Lower leg skin (tissue), 4 donors: ENCODE data around the gene SLC19A3. TPM values are rescaled to one million over a fixed set of nuclear protein-coding genes. Genes with fewer than 3 reads are reported as not detected.

Experiments used
- DNase-seq, 2 donors: peaks; one replicate each; pipeline ENCODE4 v3.0.0-alpha.2; 2019; ENCODE audit warnings: low spot score in 2 of 2
- H3K4me3 ChIP-seq: fragments of 200-600 bp; sonication (generic); 2 replicates; pipeline ENCODE4 v1.5.1; 2017; ENCODE audit warnings: mild to moderate bottlenecking, low read depth; ENCODE audit not compliant: poor library complexity, severe bottlenecking
- CTCF ChIP-seq, 3 donors: fragments of 450-650 bp; IDR thresholded peaks; one replicate each; pipeline ENCODE4 v1.5.1; 2016; ENCODE audit warnings: antibody characterized with exemption in 3 of 3, mild to moderate bottlenecking in 3 of 3, moderate library complexity in 2 of 3
- POLR2A ChIP-seq, 2 donors: fragments of 450-650 bp; IDR thresholded peaks; one replicate each; pipeline ENCODE4 v1.6.1; 2016 to 2017; ENCODE audit warnings: antibody characterized with exemption in 2 of 2, mild to moderate bottlenecking in 1 of 2, moderate library complexity in 1 of 2
- WGBS, 2 donors: methylation state at CpG; one replicate each; pipeline ENCODE4 v1.1.5; 2018; 5-methylcytosine and 5-hydroxymethylcytosine counted together
- intact Hi-C: fragments of 100-400 bp; cut with DNase I; formaldehyde crosslinking; loops from one replicate; pipeline ENCODE4 v1.15.0; 2023; ENCODE audit warnings: low total_unique reads
- total RNA-seq, 4 donors: library from RNA; depleted of rRNA; stranded (reverse); fragments of >200 nt; gene quantifications; one replicate each; pipeline ENCODE4 v1.1.0, GENCODE V29; 2016

Gene SLC19A3
- total RNA-seq, 4 donors from 2014 or later = 0.47 to 5.6 (median 2.9) TPM

GRCh38 chr2:227654426-227654825 lies 63.4 kb downstream of the SLC19A3 start:
- TF ChIP-seq POLR2A (IDR thresholded peaks at IDR 0.05) (no peak), CTCF (IDR thresholded peaks at IDR 0.05) (no peak)
- WGBS, 2 donors = 67 to 70% methylated on average over 1 of the region's 1 CpG
- intact Hi-C loops = no loop called here

GRCh38 chr2:227653419-227653818 lies 64.4 kb downstream of the SLC19A3 start:
- DNase-seq = no peak
- 13 to 22% methylated on average over 4 of the region's 4 CpGs for WGBS, 2 donors
- no peak overlapping the region for H3K4me3 ChIP-seq
- intact Hi-C loops = no loop called here
- TF ChIP-seq CTCF (IDR thresholded peaks at IDR 0.05) (no peak), POLR2A (IDR thresholded peaks at IDR 0.05) (no peak)

More at GRCh38 chr2:227654426-227654825, 63.4 kb downstream of the SLC19A3 start:
- DNase-seq = no peak
- no peak overlapping the region for H3K4me3 ChIP-seq

- intact Hi-C loops = no loop called here
- DNase-seq = no peak
- no peak overlapping the region for H3K4me3 ChIP-seq
- TF ChIP-seq CTCF (IDR thresholded peaks at IDR 0.05) (no peak), POLR2A (IDR thresholded peaks at IDR 0.05) (no peak)
- WGBS, 2 donors = 81 to 88% methylated on average over 5 of the region's 5 CpGs
These were observed 73.8 kb downstream of the SLC19A3 start for GRCh38 chr2:227643990-227644551.

GRCh38 chr2:227642656-227643055 lies 75.2 kb downstream of the SLC19A3 start:
- H3K4me3 ChIP-seq = no peak overlapping the region
- no peak for TF ChIP-seq CTCF (IDR thresholded peaks at IDR 0.05)
- TF ChIP-seq POLR2A (IDR thresholded peaks at IDR 0.05) = no peak
- DNase-seq = no peak
- intact Hi-C loops = no loop called here
- WGBS, 2 donors = 34 to 40% methylated on average over 2 of the region's 2 CpGs

- H3K4me3 ChIP-seq = no peak overlapping the region
- intact Hi-C loops = no loop called here
- DNase-seq = no peak
- TF ChIP-seq CTCF (IDR thresholded peaks at IDR 0.05) (no peak), POLR2A (IDR thresholded peaks at IDR 0.05) (no peak)
- 41 to 57% methylated on average over 3 of the region's 3 CpGs for WGBS, 2 donors
These were observed 83.6 kb downstream of the SLC19A3 start for GRCh38 chr2:227634201-227634600.

Other genes with a start within 250 kb of the SLC19A3 start
- gene AGFG1, start 245.9 kb downstream of the SLC19A3 start, total RNA-seq = 10 to 100 TPM; 44.6 to 65.3 (median 55.7) TPM
- gene SCYGR2, start 119.1 kb downstream of the SLC19A3 start, total RNA-seq = 10 to 100 TPM in 1 of 4 donors, not detected in 3; 12.5 TPM
- gene SCYGR3, start 103.2 kb downstream of the SLC19A3 start, total RNA-seq = 1 to 10 TPM in 1 of 4 donors, not detected in 3; 5.7 TPM
- 1 to 10 TPM in 1 of 4 donors, not detected in 3; 5.1 TPM for gene SCYGR4, start 100.5 kb downstream of the SLC19A3 start, total RNA-seq
- not detected for gene SCYGR5, start 51.2 kb downstream of the SLC19A3 start, total RNA-seq
- 10 to 100 TPM in 1 of 4 donors, not detected in 3; 22.9 TPM for gene SCYGR6, start 6.7 kb upstream of the SLC19A3 start, total RNA-seq
- gene SCYGR7, start 10.3 kb upstream of the SLC19A3 start, total RNA-seq = 10 to 100 TPM in 1 of 4 donors, not detected in 3; 18.7 TPM
- gene SCYGR8, start 27.9 kb upstream of the SLC19A3 start, total RNA-seq = 10 to 100 TPM in 1 of 4 donors, not detected in 3; 13.4 TPM
- 1 to 10 TPM in 3 of 4 donors, not detected in 1; 1.2 to 7.4 (median 2.5) TPM for gene CCL20, start 95.8 kb upstream of the SLC19A3 start, total RNA-seq
- gene DAW1, start 153.6 kb upstream of the SLC19A3 start, total RNA-seq = 1 to 10 TPM in 1 of 4 donors, under 1 TPM in 2, not detected in 1; 0.25 to 1.8 (median 0.49) TPM